Endothelial cell (in vitro differentiated cells): ENCODE data around the gene SYNPO. TPM values are rescaled to one million over a fixed set of nuclear protein-coding genes. Genes with fewer than 3 reads are reported as not detected.
A peak's percentile ranks its signal among the peaks of the same experiment; 100 is the strongest.

Experiments
- DNase-seq: peaks from one replicate; pipeline ENCODE4 v3.0.0; 2021; ENCODE audit warnings: low spot score
- H3K27ac Mint-ChIP-seq: one replicate; pipeline ENCODE4 v1.8.0; 2021; ENCODE audit warnings: mixed read lengths, inconsistent platforms; ENCODE audit not compliant: unreplicated experiment
- H3K27me3 Mint-ChIP-seq: one replicate; pipeline ENCODE4 v1.8.0; 2021; ENCODE audit warnings: mild to moderate bottlenecking, moderate library complexity, mixed read lengths, inconsistent platforms; ENCODE audit not compliant: unreplicated experiment
- H3K36me3 Mint-ChIP-seq: one replicate; pipeline ENCODE4 v1.8.0; 2021; ENCODE audit warnings: mild to moderate bottlenecking, low read depth, mixed read lengths, inconsistent platforms; ENCODE audit not compliant: unreplicated experiment
- H3K4me1 Mint-ChIP-seq: one replicate; pipeline ENCODE4 v1.8.0; 2021; ENCODE audit warnings: mild to moderate bottlenecking, mixed read lengths, inconsistent platforms; ENCODE audit not compliant: unreplicated experiment
- H3K4me3 Mint-ChIP-seq: one replicate; pipeline ENCODE4 v1.8.0; 2021; ENCODE audit warnings: mild to moderate bottlenecking, mixed read lengths, inconsistent platforms; ENCODE audit not compliant: unreplicated experiment
- H3K9me3 Mint-ChIP-seq: one replicate; pipeline ENCODE4 v1.8.0; 2021; ENCODE audit warnings: mixed read lengths, inconsistent platforms; ENCODE audit not compliant: unreplicated experiment
- total RNA-seq: library from RNA; stranded (reverse); fragmentation: NEBNext Ultra II Directional; extraction: Animal tissue kit (Norgen Biotek cat#: 25700); gene quantifications from one replicate; pipeline ENCODE4 v1.2.1, GENCODE V29; 2021; ENCODE audit not compliant: unreplicated experiment
- TF ChIP-seq, protein P1 (sequence below): fragments of 200-600 bp; sonication (generic); IDR thresholded peaks from one replicate; pipeline ENCODE4 v1.5.0; 2021; ENCODE audit warnings: antibody characterized with exemption; ENCODE audit not compliant: unreplicated experiment

Gene SYNPO
- total RNA-seq, 1 donor from 2014 or later = 94.3 TPM

DNA sequence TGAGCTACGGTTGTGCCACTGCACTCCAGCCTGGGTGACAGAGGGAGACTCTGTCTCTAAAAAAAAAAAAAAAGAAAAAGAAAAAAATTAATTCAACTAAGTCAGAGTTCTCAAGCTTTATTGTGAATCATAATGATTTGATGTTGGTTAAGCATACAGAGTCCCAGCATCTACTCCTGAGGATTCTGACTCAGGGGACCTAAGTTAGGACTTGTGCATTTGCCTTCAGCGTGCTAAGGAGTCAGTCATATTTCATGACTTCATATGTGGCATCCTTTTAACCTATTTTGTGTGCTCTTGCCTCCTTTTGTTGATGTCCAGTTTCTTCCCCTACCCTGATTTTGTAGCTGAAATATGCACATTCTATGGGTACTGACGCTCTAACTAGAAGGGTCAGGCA lies 23.5 kb downstream of the SYNPO start:
- Mint-ChIP-seq H3K36me3 (peaks cover 3% of the 10 kb centered on the region), H3K27ac (no peak overlapping the region), H3K4me1 (peaks cover 24% of the 10 kb centered on the region), H3K9me3 (no peaks in the 10 kb centered on the region), H3K4me3 (no peak overlapping the region), H3K27me3 (peaks cover 2% of the 10 kb centered on the region)
- TF ChIP-seq, protein P1, sequence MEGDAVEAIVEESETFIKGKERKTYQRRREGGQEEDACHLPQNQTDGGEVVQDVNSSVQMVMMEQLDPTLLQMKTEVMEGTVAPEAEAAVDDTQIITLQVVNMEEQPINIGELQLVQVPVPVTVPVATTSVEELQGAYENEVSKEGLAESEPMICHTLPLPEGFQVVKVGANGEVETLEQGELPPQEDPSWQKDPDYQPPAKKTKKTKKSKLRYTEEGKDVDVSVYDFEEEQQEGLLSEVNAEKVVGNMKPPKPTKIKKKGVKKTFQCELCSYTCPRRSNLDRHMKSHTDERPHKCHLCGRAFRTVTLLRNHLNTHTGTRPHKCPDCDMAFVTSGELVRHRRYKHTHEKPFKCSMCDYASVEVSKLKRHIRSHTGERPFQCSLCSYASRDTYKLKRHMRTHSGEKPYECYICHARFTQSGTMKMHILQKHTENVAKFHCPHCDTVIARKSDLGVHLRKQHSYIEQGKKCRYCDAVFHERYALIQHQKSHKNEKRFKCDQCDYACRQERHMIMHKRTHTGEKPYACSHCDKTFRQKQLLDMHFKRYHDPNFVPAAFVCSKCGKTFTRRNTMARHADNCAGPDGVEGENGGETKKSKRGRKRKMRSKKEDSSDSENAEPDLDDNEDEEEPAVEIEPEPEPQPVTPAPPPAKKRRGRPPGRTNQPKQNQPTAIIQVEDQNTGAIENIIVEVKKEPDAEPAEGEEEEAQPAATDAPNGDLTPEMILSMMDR = no peak
- DNase-seq = no peak

DNA sequence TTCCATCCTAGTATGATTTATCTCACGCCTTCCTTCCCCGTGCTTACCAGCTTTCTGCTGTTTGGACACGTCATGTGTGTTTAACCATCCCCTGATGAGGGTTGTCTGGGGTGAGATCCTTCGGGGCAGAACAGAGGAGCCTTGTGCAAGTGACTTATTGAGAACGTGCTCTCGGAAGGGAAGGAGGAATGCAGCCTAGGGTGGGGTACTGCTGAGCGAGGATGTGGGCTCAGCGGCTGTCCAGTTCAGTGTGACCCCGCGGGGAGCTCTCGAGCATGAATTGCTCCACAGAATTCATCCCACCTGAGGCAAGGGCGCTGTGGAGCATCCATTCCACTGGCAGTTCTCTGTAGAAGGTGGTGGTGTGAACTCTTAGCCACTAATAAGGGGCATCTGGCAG lies 24.6 kb downstream of the SYNPO start:
- TF ChIP-seq, protein P1 = no peak
- Mint-ChIP-seq H3K27ac (no peak overlapping the region), H3K27me3 (peaks cover 2% of the 10 kb centered on the region), H3K36me3 (peaks cover 3% of the 10 kb centered on the region), H3K4me1 (peaks cover 19% of the 10 kb centered on the region), H3K4me3 (no peak overlapping the region), H3K9me3 (no peaks in the 10 kb centered on the region)
- no peak for DNase-seq

DNA sequence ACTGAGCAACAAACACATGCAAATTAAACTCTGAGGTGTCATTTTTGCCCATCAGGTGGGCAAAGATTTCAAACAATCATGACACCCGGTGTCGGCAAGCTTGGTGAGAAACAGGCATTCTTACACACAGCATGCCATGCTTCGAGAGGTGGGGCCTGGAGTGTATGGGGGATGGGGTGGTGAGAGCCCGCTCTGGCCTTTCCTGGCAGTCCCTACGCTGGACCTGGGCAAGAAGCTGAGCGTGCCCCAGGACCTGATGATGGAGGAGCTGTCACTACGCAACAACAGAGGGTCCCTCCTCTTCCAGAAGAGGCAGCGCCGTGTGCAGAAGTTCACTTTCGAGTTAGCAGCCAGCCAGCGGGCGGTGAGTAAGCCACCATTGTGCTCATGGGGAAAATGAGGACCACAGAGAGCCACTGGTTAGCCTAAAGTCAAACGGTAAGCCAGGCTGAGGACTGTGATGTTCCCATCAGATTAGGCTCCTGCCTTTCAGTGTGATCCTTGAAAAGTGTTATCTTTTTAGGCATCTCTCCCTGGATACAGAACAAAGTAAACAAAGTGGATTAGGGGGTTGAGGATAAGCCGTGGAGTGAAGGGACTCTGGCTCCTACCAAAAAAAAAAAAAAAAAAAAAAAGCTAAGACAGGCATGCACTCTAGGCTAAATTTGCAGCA lies 30.0 kb downstream of the SYNPO start:
- no peak for DNase-seq
- TF ChIP-seq, protein P1 = no peak
- Mint-ChIP-seq H3K4me1 (peaks cover 17% of the 10 kb centered on the region), H3K27me3 (peaks cover 14% of the 10 kb centered on the region), H3K36me3 (peaks cover 5% of the 10 kb centered on the region), H3K4me3 (peak overlapping the region; percentile 85), H3K27ac (peak overlapping the region; percentile 63), H3K9me3 (no peaks in the 10 kb centered on the region)

DNA sequence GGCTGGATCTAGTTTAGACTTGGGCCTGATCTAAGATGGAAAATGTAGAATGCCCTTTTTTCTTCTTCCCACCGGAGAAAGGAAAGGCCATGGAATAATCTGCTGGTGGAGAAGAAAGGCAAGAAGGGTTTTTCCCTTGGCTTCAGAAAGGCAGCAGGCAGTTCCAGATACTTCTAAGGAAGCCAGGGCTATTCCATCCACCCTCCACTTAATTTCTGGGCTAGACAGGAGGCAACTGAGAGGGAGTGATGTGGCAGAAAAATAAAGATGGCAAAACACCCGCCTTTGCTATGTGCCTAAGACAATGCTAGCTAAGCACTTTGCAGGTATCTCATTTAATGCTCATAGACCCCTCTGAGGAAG lies 30.5 kb downstream of the SYNPO start:
- peaks cover 9% of the 10 kb centered on the region for H3K36me3 Mint-ChIP-seq
- DNase-seq = no peak
- H3K9me3 Mint-ChIP-seq = no peaks in the 10 kb centered on the region
- H3K27me3 Mint-ChIP-seq = peaks cover 14% of the 10 kb centered on the region
- peak overlapping the region; percentile 85 for H3K4me3 Mint-ChIP-seq
- H3K27ac Mint-ChIP-seq = peak overlapping the region; percentile 63
- peaks cover 21% of the 10 kb centered on the region for H3K4me1 Mint-ChIP-seq
- TF ChIP-seq, protein P1 = no peak

DNA sequence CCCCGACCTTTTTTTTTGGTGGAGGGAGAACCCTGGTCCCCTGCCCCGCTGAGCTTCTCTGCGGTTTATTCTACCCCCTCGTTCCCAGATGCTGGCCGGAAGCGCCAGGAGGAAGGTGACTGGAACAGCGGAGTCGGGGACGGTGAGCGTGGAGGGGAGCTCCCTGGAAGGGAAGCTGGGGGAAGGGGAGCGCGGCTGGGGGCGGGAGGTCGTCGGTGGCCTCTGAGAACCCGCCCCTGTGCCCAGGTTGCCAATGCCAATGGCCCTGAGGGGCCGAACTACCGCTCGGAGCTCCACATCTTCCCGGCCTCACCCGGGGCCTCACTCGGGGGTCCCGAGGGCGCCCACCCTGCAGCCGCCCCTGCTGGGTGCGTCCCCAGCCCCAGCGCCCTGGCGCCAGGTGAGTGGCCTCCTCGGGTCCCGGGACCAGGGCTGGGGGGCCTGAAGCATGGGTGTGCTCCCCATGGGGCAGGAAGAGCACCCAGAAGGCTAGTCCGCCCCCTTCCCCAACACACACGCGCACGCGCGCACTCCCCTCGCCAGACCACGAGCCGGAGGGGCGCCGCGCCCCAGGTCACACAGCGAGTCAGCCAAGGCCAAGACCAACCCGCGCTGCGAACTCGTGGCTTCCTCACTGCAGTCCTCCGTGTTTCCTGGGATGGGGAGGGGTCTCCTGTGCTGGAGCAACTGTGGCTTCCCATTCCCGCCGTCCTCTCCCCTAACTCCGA lies 31.2 kb downstream of the SYNPO start:
- DNase-seq = peak; percentile 47

More for the DNA sequence above, 31.2 kb downstream of the SYNPO start:
- TF ChIP-seq, protein P1 = no peak
- Mint-ChIP-seq H3K36me3 (peaks cover 10% of the 10 kb centered on the region), H3K9me3 (no peaks in the 10 kb centered on the region), H3K4me3 (peak overlapping the region; percentile 91), H3K4me1 (peaks cover 23% of the 10 kb centered on the region), H3K27ac (no peak overlapping the region), H3K27me3 (peaks cover 14% of the 10 kb centered on the region)
